SK-N-DZ (cell line): Measurements from ENCODE around the gene ASB16.
A peak's percentile ranks its signal among the peaks of the same experiment; 100 is the strongest.
"Not testable (repeated sequence)": the region's sequence is repeated elsewhere in the genome, so short reads cannot be mapped to it uniquely, and the experiment has no call there.

ENCODE experiments used
- DNase-seq: peaks from one replicate; pipeline ENCODE4 v3.0.0-alpha.2; 2015; ENCODE audit warnings: low spot score

ASB16 gene

DNA sequence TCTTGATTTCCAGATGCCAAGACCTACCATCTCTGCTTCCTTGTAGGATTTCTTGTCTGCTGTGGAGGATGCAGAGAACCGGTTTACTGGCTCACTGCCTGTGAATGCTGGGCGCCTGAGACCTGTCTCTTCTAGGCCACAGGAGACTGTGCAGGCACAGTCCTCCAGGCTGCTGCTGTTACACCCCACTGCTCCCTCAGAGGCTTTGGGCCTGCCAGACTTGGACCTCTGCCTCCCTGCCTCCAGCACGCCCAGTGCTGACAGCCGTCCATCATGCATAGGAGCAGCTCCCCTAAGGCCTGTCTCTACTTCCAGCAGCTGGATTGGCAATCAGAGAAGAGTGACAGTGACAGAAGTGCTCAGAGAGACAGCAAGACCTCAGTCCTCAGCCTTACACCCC lies 22.7 kb upstream of the ASB16 start:
- DNase-seq: no peak

DNA sequence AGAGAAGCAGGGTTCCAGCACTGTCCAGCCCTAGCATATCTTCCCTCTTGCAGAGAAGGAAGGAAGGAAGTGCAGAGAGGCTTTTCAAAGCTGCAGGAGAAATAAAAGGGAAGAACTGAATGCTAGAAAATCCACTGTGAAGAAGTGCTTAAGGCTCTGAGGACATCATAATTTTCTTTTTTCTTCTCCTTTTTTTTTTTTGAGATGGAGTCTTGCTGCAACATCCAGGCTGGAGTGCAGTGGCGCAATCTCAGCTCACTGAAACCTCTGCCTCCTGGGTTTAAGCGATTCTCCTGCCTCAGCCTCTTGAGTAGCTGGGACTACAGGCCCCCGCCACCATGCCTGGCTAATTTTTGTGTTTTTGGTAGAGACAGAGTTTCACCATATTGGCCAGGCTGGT lies 21.4 kb upstream of the ASB16 start:
- DNase-seq: not testable (repeated sequence)

DNA sequence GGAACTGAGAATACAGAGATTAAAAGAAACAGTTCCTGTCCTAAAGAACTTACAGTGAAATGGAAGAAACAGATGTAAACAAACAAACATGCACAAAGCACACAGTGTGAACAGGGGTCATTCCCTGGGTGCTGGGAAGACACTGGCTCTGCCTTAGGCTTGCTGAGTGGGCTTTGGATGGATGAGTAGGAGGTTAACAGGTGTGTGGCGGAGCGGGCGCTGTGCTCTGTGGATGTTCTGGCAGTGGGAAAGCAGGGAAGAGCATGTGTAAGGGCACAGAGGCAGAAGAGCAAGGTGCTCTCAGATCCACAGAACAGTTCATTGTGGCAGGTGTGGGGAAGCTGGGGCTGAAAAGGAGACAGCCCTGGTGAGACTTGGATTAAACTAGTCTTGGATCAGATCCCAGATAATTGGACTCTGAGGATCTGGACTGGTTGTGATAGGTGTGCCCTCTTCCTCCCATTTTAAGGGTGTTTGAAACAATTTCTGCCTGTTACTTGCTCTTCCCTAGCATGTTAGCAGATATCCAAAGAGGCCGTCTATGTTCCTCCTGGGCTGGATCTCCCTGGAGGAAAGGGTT lies 20.7 kb upstream of the ASB16 start:
- no peak for DNase-seq

DNA sequence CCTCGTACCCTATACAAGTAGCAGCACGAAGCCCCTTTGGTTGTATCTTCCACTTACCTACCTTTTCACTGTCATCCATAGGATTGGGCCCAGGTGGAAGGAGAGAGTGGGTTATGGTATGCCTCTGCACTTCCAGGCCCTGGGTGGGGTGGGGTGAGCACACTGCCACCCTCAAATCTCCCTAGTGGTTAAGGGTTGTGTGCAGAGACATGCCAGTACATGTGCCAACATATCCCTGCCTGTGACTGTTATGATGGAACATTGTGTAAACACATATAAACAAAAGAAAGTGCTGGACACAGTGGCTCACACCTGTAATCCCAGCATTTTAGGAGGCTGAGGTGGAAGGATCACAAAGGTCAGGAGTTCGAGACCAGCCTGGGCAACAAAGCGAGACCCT lies 17.6 kb upstream of the ASB16 start:
- no peak for DNase-seq

DNA sequence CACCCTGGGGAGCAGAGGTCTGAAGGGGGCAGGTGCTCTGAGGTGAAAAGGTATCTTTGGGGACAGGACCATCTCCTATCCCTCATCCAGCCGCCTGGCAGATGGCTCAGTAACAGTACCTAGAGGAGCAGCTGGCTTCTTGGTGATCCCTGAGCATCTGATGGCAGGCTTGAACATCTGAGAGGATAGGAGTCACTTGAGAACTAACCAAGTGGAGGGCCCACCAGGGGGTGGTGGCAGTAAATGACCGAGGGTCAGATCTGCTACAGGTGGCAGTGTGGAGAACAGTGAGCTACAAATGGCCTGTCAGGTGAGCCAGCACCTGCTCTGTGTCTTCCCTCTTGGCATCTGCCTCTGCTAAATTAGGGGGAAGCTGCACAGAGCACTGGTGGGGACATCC lies 15.0 kb upstream of the ASB16 start:
- no peak for DNase-seq

DNA sequence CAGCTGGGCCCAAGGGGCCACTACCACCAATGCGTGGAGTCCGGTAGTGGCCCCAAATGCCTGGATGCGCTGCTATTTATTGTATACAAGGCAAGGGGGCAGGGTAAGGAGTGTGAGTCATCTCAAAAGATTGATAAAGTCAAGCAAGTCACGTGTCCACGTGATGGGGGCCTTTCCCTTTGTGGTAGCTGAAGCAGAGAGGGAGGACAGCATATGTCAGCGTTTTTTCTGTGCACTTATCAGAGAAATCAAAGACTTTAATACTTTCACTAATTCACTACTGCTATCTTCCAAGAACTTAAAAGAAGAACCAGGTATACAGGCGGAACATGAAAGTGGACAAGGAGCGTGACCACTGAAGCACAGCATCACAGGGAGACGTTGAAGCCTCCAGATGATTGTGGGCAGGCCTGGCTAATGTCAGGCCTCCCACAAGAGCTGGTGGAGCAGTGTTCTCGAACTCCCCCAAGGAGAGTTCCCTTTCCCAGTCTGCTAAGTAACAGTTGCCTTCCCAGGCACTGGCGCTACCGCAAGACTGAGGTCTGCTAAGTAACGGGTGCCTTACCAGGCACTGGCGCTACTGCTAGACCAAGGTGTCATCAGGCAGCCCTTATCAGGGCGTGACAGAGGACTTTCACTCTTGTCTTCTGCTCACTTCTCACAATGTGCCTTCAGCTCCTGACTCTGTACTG lies 10.8 kb upstream of the ASB16 start:
- DNase-seq: no peak

DNA sequence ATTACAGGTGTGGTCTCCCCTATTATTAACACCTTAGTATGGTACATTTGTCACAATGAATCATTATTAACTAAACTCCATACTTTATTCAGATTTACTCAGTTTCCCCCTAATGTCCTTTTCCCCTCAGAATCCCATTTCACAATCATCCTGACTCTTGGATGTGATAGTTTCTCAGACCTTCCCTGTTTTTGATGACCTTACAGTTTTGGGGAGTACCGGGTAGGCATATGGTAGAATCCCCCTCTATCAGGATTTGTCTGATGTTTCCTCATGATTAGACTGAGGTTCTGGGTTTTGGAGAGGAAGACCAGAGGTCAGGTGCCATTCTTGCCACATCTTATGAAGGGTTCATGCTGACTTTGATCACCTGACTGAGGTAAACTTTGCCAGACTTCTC lies 6.0 kb upstream of the ASB16 start:
- DNase-seq: no peak

DNA sequence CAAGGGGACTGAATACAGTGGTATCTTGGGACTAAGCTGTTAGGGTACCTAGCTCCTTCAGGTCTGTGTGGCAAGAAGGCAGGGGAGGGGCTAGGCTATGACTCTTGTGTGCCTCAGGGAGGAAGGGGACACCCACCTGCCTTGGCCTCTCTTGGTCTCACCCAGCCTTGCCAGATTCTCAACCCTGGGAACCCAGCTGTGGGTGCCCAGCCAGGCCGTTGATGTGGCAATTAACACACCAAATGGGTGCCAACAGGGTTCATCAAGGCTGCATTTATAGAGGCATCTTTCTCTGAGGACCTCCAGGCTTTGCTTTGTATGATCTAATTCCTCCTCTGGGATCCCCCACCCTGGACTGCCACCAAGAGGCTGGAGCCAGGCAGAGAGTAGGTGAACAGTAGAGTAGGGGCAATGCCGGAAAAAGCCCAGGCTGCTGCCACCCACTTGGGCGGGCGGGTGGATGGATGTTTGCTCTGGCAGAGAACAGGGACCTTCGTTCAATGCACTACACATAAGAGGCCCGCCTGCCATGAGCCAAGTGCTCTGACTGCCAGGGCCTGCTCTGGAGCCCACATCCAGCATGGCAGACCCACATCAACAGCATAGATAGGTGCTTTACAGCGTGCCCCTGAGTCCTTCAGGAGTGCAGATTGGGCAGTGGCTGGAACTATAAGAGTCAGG lies 3.2 kb upstream of the ASB16 start:
- no peak for DNase-seq

DNA sequence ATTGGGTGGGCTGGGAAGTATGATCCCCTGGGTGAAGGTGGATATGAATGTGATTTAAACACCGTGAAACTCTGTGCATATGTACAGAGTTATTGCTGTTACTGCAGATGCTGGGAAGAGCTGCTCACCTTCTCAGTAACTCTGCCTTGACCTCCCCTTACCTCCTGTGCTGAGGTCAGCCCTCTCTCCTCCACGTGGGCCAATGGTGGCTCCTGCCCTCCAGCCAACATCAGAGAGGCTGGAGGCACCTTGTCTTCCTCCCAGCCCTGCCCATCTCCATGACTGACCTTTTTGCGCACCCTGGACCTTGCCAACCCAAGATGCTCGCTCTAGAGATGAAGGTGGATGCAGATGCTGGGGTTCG lies 387 bp upstream of the ASB16 start:
- DNase-seq: peak; percentile 57

DNA sequence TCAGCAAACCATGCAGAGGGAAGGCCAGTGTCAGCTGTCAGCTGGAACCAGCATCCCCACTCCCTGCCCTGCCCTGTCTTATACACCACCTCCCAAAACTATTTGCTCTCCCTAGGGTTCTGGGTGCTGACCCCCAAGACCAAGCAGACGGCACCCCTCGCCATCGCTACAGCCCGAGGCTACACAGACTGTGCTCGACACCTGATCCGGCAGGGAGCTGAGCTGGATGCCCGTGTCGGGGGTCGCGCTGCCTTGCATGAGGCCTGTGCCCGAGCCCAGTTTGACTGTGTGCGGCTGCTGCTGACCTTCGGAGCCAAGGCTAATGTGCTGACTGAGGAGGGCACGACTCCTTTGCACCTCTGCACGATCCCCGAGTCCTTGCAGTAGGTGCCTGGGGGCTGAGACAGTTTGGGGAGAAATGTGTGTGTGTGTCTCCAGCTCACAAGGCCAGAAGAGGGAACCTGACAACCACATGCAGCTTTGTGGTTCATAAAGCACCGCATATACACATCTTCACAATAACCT lies 1.5 kb downstream of the ASB16 start:
- DNase-seq: no peak

DNA sequence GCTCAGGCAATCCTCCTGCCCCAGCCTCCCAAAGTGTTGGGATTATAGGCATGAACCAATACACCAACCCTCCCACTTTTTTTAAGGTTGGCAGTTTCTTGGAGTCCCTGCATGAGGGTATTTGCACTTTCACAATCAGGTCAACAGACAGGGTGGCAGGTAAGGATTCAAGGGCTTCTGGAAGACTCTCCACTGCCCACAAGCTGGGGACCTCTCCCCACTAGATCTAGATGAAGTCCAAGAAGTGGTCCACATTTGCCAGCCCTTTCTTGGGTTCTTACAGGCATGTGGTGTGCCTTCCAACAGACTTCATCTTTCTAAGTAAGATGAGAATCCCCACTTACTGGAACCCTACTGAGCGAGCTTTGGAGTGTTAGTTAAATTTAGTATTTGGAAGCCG lies 3.9 kb downstream of the ASB16 start:
- no peak for DNase-seq

DNA sequence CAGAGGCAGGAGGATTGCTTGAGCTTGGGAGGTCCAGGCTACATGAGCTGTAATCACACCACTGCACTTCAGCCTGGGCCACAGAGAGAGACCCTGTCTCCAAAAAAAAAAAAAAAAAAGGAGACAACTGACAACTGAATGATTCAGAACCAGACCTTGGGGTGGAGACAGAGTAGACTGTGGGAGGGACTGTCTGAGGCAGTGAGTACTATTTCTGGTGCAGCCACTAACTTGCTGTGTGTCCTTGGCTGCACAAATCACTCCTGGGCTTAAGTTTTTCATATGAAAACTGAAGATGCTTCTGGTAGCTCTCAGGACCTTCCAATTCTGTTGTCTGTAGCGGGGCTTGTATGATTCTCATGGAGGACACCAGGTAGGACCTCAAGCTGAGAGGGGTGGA lies 5.8 kb downstream of the ASB16 start:
- DNase-seq: no peak

DNA sequence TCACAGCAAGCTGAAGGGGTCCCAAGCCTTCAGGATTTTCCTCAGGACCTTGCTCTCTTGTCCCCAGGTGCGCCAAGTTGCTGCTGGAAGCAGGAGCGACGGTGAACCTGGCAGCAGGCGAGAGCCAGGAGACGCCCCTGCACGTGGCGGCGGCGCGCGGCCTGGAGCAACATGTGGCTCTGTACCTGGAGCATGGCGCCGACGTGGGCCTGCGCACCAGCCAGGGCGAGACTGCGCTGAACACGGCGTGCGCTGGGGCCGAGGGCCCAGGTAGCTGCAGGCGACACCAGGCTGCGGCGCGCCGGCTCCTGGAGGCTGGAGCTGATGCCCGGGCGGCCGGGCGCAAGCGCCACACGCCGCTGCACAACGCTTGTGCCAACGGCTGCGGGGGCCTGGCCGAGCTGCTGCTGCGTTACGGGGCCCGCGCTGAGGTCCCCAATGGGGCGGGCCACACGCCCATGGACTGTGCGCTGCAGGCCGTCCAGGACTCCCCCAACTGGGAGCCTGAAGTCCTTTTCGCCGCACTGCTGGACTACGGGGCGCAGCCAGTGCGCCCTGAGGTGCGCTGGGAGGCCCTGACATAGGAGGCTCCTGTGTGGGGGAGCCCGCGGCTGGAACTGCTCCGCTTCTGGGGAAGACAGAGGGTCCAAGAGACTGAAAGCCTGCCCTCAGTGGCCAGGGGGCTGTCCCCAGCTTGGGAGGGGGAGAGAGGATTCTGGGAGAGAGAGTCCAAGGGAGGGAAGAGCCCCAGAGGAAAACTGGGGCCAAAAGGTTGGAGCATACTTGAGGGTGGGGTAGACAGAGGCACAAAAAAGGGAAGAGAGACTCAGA lies 6.4 kb downstream of the ASB16 start:
- DNase-seq: no peak

DNA sequence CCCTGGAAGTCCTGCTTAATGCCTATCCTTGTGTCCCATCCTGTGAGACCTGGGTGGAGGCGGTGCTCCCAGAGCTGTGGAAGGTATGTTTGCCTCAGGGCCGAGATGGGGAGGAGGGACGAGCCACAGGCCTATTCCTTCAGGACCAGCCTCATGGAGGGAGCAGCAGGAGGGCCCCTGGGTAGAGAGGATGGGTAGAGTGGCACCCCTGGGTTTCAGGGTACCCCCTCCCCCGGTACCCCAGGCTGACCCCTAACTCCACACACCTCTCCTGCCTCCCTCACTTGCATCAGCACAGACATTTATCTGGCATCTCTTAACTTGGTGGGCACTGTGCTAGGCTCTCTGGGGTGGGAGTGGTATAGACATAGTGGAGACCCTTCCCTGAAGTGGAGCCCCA lies 7.1 kb downstream of the ASB16 start:
- no peak for DNase-seq

DNA sequence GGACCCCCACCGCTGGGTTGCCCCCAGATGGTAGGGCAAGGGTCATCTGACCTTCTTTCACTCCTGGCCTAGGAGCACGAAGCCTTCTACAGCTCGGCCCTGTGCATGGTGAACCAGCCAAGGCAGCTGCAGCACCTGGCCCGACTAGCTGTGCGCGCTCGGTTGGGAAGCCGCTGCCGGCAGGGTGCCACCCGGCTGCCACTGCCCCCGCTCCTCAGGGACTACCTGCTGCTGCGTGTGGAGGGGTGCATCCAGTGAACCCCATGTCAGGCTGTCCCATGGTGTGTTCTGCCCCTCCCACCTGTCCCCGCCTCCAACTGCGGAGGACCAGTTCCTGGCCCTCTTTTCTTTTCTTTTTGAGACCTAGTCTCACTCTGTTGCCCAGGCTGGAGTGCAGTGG lies 7.6 kb downstream of the ASB16 start:
- no peak for DNase-seq

DNA sequence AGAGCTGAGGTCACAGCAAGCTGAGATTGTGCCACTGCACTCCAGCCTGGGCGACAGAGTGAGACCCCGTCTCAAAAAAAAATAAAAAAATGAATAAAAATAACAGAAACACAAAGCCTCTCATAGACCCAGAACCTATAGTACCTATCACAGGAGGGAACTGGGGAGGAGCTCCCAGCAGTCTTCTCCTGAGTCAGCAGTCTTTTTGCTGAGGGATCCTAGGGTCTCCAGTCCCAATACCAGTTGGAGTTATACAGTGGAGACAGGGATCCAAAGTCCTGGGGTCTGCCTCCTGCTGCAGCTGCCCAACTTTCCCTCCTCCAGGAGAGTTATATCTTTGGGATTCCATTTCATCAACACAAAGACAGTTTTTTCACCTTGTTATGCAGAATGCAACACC lies 12.5 kb downstream of the ASB16 start:
- DNase-seq: no peak

DNA sequence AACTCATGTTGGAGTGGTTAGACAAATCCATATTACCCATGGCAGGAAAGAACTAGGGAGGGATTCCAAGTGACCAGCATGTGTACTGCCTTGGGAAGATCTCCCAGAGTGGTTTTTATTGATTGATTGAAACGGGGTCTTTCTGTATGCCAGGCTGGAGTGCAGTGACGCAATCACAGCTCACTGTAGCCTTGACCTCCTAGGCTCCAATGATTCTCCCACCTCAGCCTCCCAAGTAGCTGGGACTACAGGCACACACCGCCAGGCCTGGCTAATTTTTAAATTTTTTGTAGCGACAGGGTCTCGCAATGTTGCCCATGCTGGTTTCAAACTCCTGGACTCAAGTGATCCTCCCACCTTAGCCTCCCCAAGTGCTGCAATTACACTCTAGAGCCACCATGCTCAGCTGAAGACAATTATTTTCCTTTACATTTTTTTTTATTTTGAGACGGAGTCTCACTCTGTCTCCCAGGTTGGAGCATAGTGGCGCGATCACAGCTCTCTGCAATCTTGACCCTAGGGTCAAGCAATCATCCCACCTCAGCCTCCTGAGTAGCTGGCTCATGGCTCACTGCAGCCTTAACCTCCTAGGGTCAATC lies 13.8 kb downstream of the ASB16 start:
- no peak for DNase-seq

DNA sequence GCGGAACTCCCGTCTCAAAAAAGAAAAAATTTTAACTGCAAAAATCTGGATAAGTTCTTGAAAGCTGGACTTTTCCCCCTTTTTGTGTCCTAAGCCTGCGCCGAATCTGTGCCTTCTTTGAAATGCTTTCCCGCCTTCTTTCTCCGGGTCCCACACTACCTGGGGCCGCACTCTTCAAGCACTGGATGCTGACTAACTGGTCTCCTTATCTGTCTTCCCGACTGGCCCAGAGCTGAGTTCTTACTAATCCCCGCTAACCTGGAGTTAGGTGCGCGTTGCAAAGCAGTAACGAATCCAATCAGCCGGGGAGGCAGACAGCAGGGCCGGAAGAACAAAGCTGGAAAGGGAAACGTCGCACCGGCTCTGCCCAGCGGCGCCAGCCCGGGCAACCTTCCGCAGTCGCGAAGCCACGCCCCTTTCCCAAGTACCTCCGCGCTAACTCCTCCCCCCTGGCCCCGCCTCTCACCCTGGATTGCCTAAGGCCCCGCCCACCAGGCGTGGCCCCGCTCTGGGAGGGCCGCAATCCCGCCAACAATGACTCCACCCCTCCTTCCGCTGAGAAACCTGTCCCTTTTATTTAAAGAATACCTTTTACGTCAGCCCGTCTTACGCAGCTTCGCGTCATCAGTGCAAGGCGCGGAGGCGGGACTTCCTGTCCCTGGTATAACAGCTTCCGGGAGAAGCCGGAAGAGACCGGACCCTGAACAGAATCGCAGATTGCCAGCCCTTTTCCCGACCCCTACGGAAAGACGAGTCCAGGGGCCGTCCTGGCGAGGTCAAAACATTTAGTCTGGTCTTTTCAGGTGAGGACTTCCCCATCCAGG lies 16.0 kb downstream of the ASB16 start, which contains the start of gene TMUB2:
TSS of gene TMUB2 (plus strand) at position 666 of the 824 bp plus-strand sequence. CDS start 737 bp downstream, outside the sequence.
- peak; percentile 100 for DNase-seq

DNA sequence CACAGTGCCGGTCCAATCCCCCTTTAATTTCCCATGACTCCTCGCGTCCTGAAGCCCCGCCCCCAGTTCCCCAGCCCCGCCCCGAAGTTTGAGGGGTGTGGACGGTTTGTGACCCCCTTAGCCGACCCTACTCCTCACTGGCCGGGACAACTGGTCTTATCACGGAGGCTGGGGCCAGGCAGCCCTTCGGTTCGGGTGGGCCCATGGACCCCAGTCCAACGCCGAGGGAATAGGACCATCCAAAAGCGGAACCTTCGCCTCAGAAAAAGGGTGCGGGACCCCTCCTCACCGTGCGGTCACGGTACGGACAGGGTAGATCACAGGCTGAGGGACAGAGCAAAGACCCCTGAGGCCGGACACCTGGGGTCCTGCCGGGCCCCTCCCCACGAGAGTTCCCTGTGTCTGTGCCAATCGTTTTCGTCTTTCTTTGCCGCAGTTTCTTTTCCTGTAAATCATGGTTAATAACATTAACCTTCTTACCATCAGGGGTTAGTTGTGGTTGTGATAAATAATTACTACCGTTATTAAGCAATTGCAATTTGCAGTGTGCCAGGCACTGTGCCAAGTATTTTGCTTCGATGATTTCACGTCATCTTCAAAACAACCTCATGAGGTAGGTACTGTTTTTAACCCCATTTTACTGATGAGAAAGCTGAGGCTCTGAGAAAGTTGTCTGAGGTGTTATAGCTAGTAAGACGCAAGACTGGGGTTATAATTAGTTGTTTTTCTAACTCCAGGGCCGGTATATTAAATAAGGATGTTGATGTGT lies 16.8 kb downstream of the ASB16 start:
- DNase-seq: no peak
